A549 (cell line): ENCODE data around the gene KCTD1. TPM values are rescaled to one million over a fixed set of nuclear protein-coding genes. Genes with fewer than 3 reads are reported as not detected.

ENCODE experiments used
- ATAC-seq, 2 experiments: fragments of 200-7000 bp in 1 of 2; fragments of >200 bp in 1 of 2; cut with Nextera tagmentation in 1 of 2; cut with Tn5 transposase in 1 of 2; 3 replicates each; pipeline versions ENCODE4 v1.8.0 to v1.9.1; 2018 to 2020; ENCODE audit warnings: mild to moderate bottlenecking in 1 of 2, moderate library complexity in 1 of 2
- CTCF ChIA-PET: fragments of 300-600 bp; sonication (Branson Sonifier 250); formaldehyde crosslinking; extraction: SDS; loops from one replicate; lab custom pipeline; 2021; ENCODE audit warnings: antibody characterized with exemption, inconsistent platforms; lab: Yijun Ruan, JAX
- POLR2A ChIA-PET: fragments of 350-600 bp; formaldehyde crosslinking; extraction: SDS; loops from one replicate; lab custom pipeline; 2021; ENCODE audit warnings: antibody characterized with exemption, inconsistent platforms; lab: Yijun Ruan, JAX
- DNase-seq, 2 experiments: peaks; one replicate each; pipeline versions ENCODE4 v3.0.0 to v3.0.0-alpha.2; 2011 to 2016; ENCODE audit warnings: low read depth in 1 of 2, low spot score in 1 of 2
- FAIRE-seq: peaks from 2 replicates; lab custom pipeline; 2011; peaks lifted over from hg19 to GRCh38; lab: Jason Lieb, UNC
- H3K27ac ChIP-seq, 2 experiments: fragments of >200 bp; sonication (Bioruptor Twin); formaldehyde crosslinking; 3 replicates each; pipeline ENCODE4 v1.5.1; 2016 to 2017
- H3K4me1 ChIP-seq: fragments of >200 bp; sonication (Bioruptor Twin); formaldehyde crosslinking; 3 replicates; pipeline ENCODE4 v1.6.1; 2016
- H3K4me2 ChIP-seq: fragments of >200 bp; sonication (Bioruptor Twin); formaldehyde crosslinking; 3 replicates; pipeline ENCODE4 v1.6.1; 2016
- H3K4me3 ChIP-seq: fragments of >200 bp; sonication (Bioruptor Twin); formaldehyde crosslinking; 3 replicates; pipeline ENCODE4 v1.5.1; 2016
- H3K9me3 ChIP-seq: fragments of >200 bp; sonication (Bioruptor Twin); formaldehyde crosslinking; 3 replicates; pipeline ENCODE4 v1.6.1; 2016
- CBX2 ChIP-seq: fragments of 200-600 bp; sonication (generic); IDR thresholded peaks from 2 replicates; pipeline ENCODE4 v1.6.1; 2016; ENCODE audit warnings: low read depth, mild to moderate bottlenecking, borderline replicate concordance
- CHD4 ChIP-seq: fragments of 200-600 bp; sonication (generic); IDR thresholded peaks from 2 replicates; pipeline ENCODE4 v1.6.1; 2016; ENCODE audit warnings: antibody characterized with exemption, mild to moderate bottlenecking, borderline replicate concordance
- EP300 ChIP-seq, 2 experiments: fragments of >200 bp; sonication (Bioruptor Twin); formaldehyde crosslinking; IDR thresholded peaks; 2 replicates in 1 of 2; 3 replicates in 1 of 2; pipeline ENCODE4 v1.6.1; 2016 to 2017
- ESRRA ChIP-seq: fragments of 150-350 bp; IDR thresholded peaks from 2 replicates; pipeline ENCODE4 v1.6.1; 2014; ENCODE audit warnings: mild to moderate bottlenecking, low read length, borderline replicate concordance
- FOSB ChIP-seq: fragments of 250-450 bp; sonication (Bioruptor Pico); IDR thresholded peaks from 2 replicates; pipeline ENCODE4 v1.5.0; 2020; ENCODE audit warnings: mild to moderate bottlenecking, moderate library complexity
- FOSL2 ChIP-seq, 2 experiments: fragments of 450-650 bp in 1 of 2; fragments of >200 bp in 1 of 2; sonication (Bioruptor Twin) in 1 of 2; formaldehyde crosslinking; IDR thresholded peaks; 2 replicates each; pipeline versions ENCODE4 v1.5.0 to v1.6.1; 2016 to 2020; ENCODE audit warnings: mild to moderate bottlenecking in 1 of 2, moderate library complexity in 1 of 2
- HDAC2 ChIP-seq: fragments of 200-600 bp; sonication (generic); IDR thresholded peaks from 2 replicates; pipeline ENCODE4 v1.6.1; 2016
- HOXA7 ChIP-seq: fragments of 250-450 bp; sonication (Bioruptor Pico); IDR thresholded peaks from 2 replicates; pipeline ENCODE4 v1.5.0; 2020; ENCODE audit warnings: mild to moderate bottlenecking, moderate library complexity
- HOXB13 ChIP-seq: fragments of 250-450 bp; sonication (Bioruptor Pico); IDR thresholded peaks from 2 replicates; pipeline ENCODE4 v1.5.0; 2020; ENCODE audit warnings: low read depth, mild to moderate bottlenecking, moderate library complexity
- JUN ChIP-seq, 2 experiments: fragments of >200 bp; sonication (Bioruptor Twin); formaldehyde crosslinking; IDR thresholded peaks; 2 replicates in 1 of 2; 3 replicates in 1 of 2; pipeline ENCODE4 v1.6.1; 2016 to 2017
- KDM5A ChIP-seq: fragments of 200-600 bp; sonication (generic); IDR thresholded peaks from 2 replicates; pipeline ENCODE4 v1.6.1; 2016; ENCODE audit warnings: antibody characterized with exemption, mild to moderate bottlenecking
- MYC ChIP-seq: IDR thresholded peaks from 2 replicates; pipeline ENCODE4 v1.6.1; 2012; ENCODE audit warnings: mild to moderate bottlenecking, inconsistent platforms, low read length, improper control_type of control experiment, borderline replicate concordance
- NPAS2 ChIP-seq: fragments of 250-450 bp; sonication (Bioruptor Pico); IDR thresholded peaks from 2 replicates; pipeline ENCODE4 v1.8.0; 2022; ENCODE audit warnings: mild to moderate bottlenecking, moderate library complexity, borderline replicate concordance
- POLR2A ChIP-seq: IDR thresholded peaks from 2 replicates; pipeline ENCODE4 v1.6.1; 2012; ENCODE audit warnings: mild to moderate bottlenecking, low read length
- RAD21 ChIP-seq, 2 experiments: fragments of >200 bp in 1 of 2; sonication (Bioruptor Twin) in 1 of 2; formaldehyde crosslinking in 1 of 2; IDR thresholded peaks in 1 of 2; conservative IDR thresholded peaks in 1 of 2; 2 replicates in 1 of 2; 3 replicates in 1 of 2; pipeline ENCODE4 v1.6.1; 2012 to 2018; ENCODE audit warnings: inconsistent platforms in 1 of 2
- RARB ChIP-seq: fragments of 250-450 bp; sonication (Bioruptor Pico); IDR thresholded peaks from 2 replicates; pipeline ENCODE4 v1.8.0; 2021; ENCODE audit warnings: mild to moderate bottlenecking, moderate library complexity
- RCOR1 ChIP-seq: fragments of 150-350 bp; IDR thresholded peaks from 2 replicates; pipeline ENCODE4 v1.6.1; 2014; ENCODE audit warnings: antibody characterized with exemption, low read length, low read depth
- RFX5 ChIP-seq: fragments of 450-650 bp; IDR thresholded peaks from 2 replicates; pipeline ENCODE4 v1.7.1; 2014; ENCODE audit warnings: antibody characterized with exemption, mild to moderate bottlenecking, moderate library complexity
- SMC3 ChIP-seq: fragments of >200 bp; sonication (Bioruptor Twin); formaldehyde crosslinking; IDR thresholded peaks from 3 replicates; pipeline ENCODE4 v1.6.1; 2018; ENCODE audit warnings: inconsistent platforms
- TFCP2L1 ChIP-seq: fragments of 250-450 bp; sonication (Bioruptor Pico); IDR thresholded peaks from 2 replicates; pipeline ENCODE4 v1.5.0; 2021; ENCODE audit warnings: mild to moderate bottlenecking
- TP53 ChIP-seq: fragments of 250-450 bp; sonication (Bioruptor Pico); IDR thresholded peaks from 2 replicates; pipeline ENCODE4 v1.5.0; 2021; ENCODE audit warnings: mild to moderate bottlenecking, moderate library complexity
- ZC3H11A ChIP-seq: fragments of 450-650 bp; IDR thresholded peaks from 2 replicates; pipeline ENCODE4 v1.6.1; 2014; ENCODE audit warnings: antibody characterized with exemption, mild to moderate bottlenecking
- ZFP36 ChIP-seq: fragments of 450-650 bp; IDR thresholded peaks from 2 replicates; pipeline ENCODE4 v1.6.1; 2014; ENCODE audit warnings: borderline replicate concordance; ENCODE audit not compliant: partially characterized antibody
- ZNF302 ChIP-seq: fragments of 250-450 bp; sonication (Bioruptor Pico); IDR thresholded peaks from 2 replicates; pipeline ENCODE4 v1.9.0; 2021; ENCODE audit warnings: inconsistent platforms, mild to moderate bottlenecking, moderate library complexity
- WGBS: methylation state at CpG from one replicate; pipeline ENCODE4 v1.1.6; 2017; ENCODE audit errors: missing lambda C conversion rate; 5-methylcytosine and 5-hydroxymethylcytosine counted together
- polyA plus RNA-seq, 4 experiments: library from polyadenylated mRNA; depleted of rRNA in 3 of 4; stranded (reverse); fragments of >200 nt; fragmentation: RNase III in 1 of 4; extraction: RNeasy Plus Mini Kit Qiagen cat#74134 plus additional on column Dnase treatment in 1 of 4; gene quantifications; 2 replicates in 3 of 4; 3 replicates in 1 of 4; pipeline ENCODE4 v1.2.3, GENCODE V29; 2011 to 2017
- TF ChIP-seq, protein P1 (sequence below): fragments of >200 bp; sonication (Bioruptor Twin); formaldehyde crosslinking; IDR thresholded peaks from 3 replicates; pipeline ENCODE4 v1.6.1; 2016
- TF ChIP-seq, protein P2 (sequence below): IDR thresholded peaks from 2 replicates; pipeline ENCODE4 v1.6.1; 2012; ENCODE audit warnings: low read depth, borderline replicate concordance
- TF ChIP-seq, protein P3 (sequence below): IDR thresholded peaks from 2 replicates; pipeline ENCODE4 v1.6.1; 2012

The KCTD1 gene
- polyA plus RNA-seq, 2 of the 4 experiments (the other 2 are of a cell fraction), result 26.1 to 32.1 TPM

DNA sequence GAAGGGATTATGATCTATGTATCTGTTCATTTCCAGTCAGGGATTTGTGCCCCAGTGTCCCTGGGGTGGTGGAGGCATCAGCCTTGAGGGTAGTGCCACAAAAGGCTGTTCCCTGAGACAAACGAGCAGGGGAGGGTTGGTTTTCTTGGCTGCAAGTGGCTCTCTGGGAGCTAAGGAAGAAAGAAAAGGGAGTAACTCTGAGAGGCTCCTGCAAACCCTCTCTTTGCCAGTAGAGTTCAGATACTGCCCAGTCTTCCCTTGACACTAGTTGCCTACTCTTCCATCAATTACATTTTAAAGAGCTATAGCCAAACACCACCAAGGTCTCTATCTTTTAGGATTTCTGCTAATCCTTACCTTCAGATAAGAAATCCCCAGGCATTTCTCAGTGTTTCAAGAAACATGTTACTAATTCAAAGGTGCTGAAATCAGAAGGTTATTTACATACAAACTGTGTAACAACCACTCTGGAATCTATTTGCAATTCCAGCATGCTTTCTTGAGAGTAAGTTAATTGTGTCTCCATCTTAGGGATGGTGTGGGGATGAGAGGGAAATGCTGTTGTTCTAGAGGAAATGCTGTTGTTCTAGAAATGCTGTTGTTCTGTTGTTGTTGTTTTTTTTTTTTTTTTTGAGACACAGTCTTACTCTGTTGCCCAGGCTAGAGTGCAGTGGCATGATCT lies 18.7 kb upstream of the KCTD1 start:
- ChIA-PET CTCF (interaction anchor here (0.6 to 1.2 kb wide), 2 partner anchors 82 to 250 kb away, joined by 3 to 5 read pairs; no protein-coding TSS in a partner anchor), POLR2A (interaction anchor here (0.6 kb wide), 1 partner anchor 260 kb away, joined by 5 read pairs; no protein-coding TSS in a partner anchor)
- H3K4me1 ChIP-seq, result peaks cover 25% of the 10 kb centered on the region
- H3K9me3 ChIP-seq, result no peaks in the 10 kb centered on the region
- ATAC-seq (peak; percentile 64 to 86; a peak in 4 of 6 replicates), DNase-seq (no peak), FAIRE-seq (no peak)
- no peak overlapping the region for H3K4me3 ChIP-seq
- 57% methylated on average over 1 of the region's 1 CpG for WGBS
- peak in 1 of 2 experiments; percentile 17; a peak in 1 of 5 replicates for TF ChIP-seq RAD21 (conservative IDR thresholded peaks at IDR 0.05 in 1 of 2, IDR thresholded peaks at IDR 0.05 in 1 of 2)
- no peak for TF ChIP-seq HOXA7 (CRISPR knock-in tag)
- peak overlapping the region in 1 of 2 experiments; percentile 64; a peak in 3 of 6 replicates for H3K27ac ChIP-seq
- no peak overlapping the region for H3K4me2 ChIP-seq

DNA sequence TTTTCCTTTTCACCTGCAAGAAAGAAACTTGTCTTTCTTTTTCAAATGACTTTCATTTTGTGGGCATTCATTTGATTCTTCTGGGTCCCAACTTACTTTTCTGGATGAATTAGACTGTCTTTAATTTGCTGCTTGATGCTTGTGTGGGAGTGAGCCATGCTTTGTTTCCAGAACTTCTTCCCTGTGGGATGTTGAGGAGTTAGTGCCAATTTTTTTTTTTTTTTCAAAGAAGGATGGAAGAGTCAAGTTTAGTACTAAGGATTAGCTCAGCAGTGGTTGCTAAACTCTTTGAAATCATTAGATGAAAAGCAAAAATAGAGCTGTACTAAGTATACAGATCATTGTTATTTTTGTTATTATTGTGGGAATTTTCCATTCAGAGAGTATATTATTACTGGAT lies 17.2 kb upstream of the KCTD1 start:
- no peak for ATAC-seq
- ChIA-PET CTCF (no interaction called here), POLR2A (no interaction called here)
- FAIRE-seq, result no peak
- H3K4me3 ChIP-seq, result no peak overlapping the region
- no peak overlapping the region for H3K27ac ChIP-seq
- H3K4me1 ChIP-seq, result peaks cover 25% of the 10 kb centered on the region
- no peak for DNase-seq
- no peaks in the 10 kb centered on the region for H3K9me3 ChIP-seq
- no peak overlapping the region; the same call in 2 of the 3 replicates for H3K4me2 ChIP-seq
- TF ChIP-seq HDAC2 (no peak), ZC3H11A (no peak), EP300 (IDR thresholded peaks at IDR 0.05) (no peak), RFX5 (no peak), FOSL2 (IDR thresholded peaks at IDR 0.05) (no peak), FOSL2 (CRISPR knock-in tag; IDR thresholded peaks at IDR 0.05) (no peak), TFCP2L1 (CRISPR knock-in tag) (no peak)
- TF ChIP-seq, protein P1, sequence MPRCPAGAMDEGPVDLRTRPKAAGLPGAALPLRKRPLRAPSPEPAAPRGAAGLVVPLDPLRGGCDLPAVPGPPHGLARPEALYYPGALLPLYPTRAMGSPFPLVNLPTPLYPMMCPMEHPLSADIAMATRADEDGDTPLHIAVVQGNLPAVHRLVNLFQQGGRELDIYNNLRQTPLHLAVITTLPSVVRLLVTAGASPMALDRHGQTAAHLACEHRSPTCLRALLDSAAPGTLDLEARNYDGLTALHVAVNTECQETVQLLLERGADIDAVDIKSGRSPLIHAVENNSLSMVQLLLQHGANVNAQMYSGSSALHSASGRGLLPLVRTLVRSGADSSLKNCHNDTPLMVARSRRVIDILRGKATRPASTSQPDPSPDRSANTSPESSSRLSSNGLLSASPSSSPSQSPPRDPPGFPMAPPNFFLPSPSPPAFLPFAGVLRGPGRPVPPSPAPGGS, result no peak
- TF ChIP-seq, all 56 proteins: peak for 0

DNA sequence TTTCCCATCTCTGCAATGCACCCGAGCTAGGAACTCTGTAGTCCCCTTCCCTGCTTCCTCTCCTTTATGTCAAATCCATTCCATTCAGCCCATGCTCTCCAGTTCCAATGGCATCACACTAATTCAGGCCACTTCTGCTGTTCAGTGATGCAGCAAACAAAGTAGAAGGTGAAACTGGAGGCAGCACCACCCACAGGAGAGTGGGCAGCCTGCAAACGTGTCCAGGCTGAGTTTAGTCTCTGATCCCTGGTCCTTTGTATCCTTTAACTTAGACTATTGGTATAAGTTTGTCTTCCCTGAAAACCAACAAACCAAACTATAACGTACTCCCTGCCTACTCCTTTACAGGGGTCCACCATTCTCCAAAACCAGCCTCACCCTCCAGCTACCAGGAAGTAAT lies 14.7 kb upstream of the KCTD1 start:
- WGBS, result 77% methylated on average over 3 of the region's 3 CpGs
- no peak overlapping the region for H3K4me2 ChIP-seq
- no peak for DNase-seq
- no peak overlapping the region for H3K4me3 ChIP-seq
- ChIA-PET CTCF (interaction anchor here (1.1 to 1.4 kb wide), 3 partner anchors 15 to 17 kb away, joined by 3 to 4 read pairs (median 3); partner anchors contain the start of gene KCTD1), POLR2A (no interaction called here)
- no peaks in the 10 kb centered on the region for H3K9me3 ChIP-seq
- no peak for ATAC-seq
- TF ChIP-seq ZNF302 (CRISPR knock-in tag) (no peak), POLR2A (no peak), ZFP36 (no peak), CHD4 (no peak)
- H3K4me1 ChIP-seq, result peaks cover 11% of the 10 kb centered on the region; the same call in 2 of the 3 replicates
- H3K27ac ChIP-seq, result no peak overlapping the region
- FAIRE-seq, result no peak

DNA sequence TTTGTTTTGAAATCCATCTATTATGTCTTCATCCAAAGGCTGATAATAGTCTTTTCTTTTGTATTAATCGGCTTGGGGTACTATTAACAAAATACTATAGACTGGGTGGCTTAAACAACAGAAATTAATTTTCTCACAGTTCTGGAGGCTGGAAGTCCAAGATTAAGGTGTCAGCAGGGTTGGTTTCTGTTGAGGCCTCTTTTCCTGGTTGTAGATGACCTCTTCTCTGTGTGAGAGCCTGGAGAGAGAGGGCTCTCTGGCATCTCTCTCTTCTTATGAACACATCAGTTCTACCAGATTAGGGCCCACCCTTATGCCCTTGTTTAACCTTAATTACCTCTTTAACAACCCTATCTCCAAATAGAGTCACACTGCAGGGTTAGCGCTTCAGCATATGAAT lies 14.2 kb upstream of the KCTD1 start:
- ATAC-seq (no peak), FAIRE-seq (no peak), DNase-seq (no peak)
- Histone ChIP-seq H3K4me3 (no peak overlapping the region), H3K27ac (no peak overlapping the region), H3K9me3 (no peaks in the 10 kb centered on the region), H3K4me2 (no peak overlapping the region), H3K4me1 (peaks cover 10% of the 10 kb centered on the region; the same call in 1 of the 3 replicates)
- POLR2A ChIA-PET, result no interaction called here
- CTCF ChIA-PET, result no interaction called here
- 91% methylated on average over 2 of the region's 2 CpGs for WGBS
- TF ChIP-seq RCOR1 (no peak), SMC3 (no peak), NPAS2 (CRISPR knock-in tag) (no peak), HOXB13 (no peak), FOSB (CRISPR knock-in tag) (no peak), TP53 (CRISPR knock-in tag) (no peak), ESRRA (no peak), MYC (no peak), KDM5A (no peak), ZFP36 (no peak), JUN (IDR thresholded peaks at IDR 0.05) (no peak), RARB (CRISPR knock-in tag) (no peak), CBX2 (no peak)
- TF ChIP-seq, protein P2, sequence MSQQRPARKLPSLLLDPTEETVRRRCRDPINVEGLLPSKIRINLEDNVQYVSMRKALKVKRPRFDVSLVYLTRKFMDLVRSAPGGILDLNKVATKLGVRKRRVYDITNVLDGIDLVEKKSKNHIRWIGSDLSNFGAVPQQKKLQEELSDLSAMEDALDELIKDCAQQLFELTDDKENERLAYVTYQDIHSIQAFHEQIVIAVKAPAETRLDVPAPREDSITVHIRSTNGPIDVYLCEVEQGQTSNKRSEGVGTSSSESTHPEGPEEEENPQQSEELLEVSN, result no peak
- TF ChIP-seq, protein P3, sequence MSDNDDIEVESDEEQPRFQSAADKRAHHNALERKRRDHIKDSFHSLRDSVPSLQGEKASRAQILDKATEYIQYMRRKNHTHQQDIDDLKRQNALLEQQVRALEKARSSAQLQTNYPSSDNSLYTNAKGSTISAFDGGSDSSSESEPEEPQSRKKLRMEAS, result no peak
